T47D (cell line): ENCODE data around the gene IFIT3.
"Not testable (repeated sequence)": the region's sequence is repeated elsewhere in the genome, so short reads cannot be mapped to it uniquely, and the experiment has no call there.

ENCODE experiments used
- DNase-seq, 2 experiments: peaks; one replicate each; pipeline versions ENCODE4 v3.0.0 to v3.0.0-alpha.2; 2011 to 2012; ENCODE audit warnings: low read depth in 1 of 2, low spot score in 1 of 2
- JUND ChIP-seq: IDR thresholded peaks from 2 replicates; pipeline ENCODE4 v1.6.1; 2012; ENCODE audit warnings: low read depth
- in situ Hi-C: cut with HindIII; loops from 2 replicates; pipeline ENCODE4 v1.10.0; 2016; ENCODE audit warnings: low sequenced_read_pairs, low pct_unique_long_range_greater_than_20kb

The IFIT3 gene

DNA sequence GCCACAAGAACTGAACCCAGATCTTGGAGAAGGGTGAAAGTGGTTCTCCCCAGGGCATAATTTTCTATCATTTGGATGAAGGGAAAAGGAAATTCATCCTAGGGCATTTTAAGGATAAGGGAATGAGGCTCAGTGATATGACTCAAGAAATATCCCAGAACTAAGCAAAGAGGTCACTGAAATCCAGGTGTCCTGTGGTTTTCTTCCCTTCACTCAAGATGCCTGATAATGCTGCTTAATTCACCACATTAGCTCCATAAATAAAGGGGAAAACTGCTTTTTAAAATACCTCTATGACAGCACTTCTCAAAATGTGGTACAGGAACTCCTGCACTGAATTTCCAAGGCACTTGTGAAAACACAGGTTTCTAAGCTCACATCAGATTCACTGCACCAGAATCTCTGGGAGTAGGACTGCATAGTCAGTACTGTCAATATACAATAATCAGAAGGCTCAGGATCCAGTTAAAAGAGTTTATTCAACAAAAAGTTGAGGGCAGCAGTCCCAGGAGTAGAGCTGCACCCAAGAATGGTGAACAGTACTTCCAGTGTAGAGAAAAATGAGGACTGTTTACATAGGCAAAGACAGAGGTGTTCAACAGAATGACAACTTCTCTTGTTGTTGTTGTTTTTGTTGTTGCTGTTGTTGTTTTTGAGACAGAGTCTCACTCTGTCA is 2.9 kb downstream of the IFIT3 start:
- no peak for TF ChIP-seq JUND
- DNase-seq, result no peak
- in situ Hi-C loops, result no loop called here

DNA sequence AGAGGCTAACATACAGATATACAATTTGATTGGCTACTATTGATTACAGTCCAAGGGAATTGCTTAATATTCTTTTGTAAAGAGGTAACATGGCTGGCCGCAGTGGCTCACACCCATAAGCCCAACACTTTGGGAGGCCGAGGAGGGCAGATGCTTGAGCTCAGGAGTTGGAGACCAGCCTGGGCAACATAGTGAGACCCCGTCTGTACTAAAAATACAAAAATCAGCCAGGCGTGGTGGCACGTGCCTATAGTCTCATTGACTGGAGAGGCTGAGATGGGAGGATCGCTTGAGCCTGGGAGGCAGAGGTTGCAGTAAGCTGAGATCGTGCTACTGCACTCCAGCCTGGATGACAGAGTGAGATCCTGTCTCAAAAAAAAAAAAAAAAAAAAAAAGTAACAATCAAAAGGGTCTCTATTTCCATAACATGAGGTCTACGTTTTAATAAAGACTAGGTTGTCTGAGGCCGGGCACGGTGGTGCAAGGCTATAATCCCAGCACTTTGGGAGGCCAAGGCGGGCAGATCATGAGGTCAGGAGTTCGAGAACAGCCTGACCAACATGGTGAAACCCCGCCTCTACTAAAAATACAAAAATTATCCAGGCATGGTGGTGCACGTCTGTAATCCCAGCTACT is 3.8 kb downstream of the IFIT3 start:
- DNase-seq, in situ Hi-C loops: not testable (repeated sequence)

DNA sequence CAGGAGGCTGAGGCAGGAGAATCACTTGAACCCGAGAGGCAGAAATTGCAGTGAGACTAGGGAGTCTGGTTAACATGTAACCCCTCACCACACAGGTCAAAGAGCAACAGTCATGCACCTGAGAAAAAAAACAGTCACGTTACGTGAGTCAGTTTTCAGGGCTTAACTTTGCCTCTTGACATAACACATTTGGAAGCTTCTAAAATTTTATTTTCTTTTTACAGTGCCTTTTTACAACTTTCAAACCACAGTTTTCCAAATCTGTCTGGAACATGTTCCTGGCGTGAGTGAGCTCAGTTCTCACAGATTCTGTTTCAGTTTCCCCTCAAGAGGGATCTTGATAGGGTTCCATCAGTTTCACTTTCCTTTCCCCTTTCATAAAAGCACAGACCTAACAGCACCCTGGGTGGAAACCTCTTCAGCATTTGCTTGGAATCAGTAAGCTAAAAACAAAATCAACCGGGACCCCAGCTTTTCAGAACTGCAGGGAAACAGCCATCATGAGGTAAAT is 4.4 kb downstream of the IFIT3 start:
- in situ Hi-C loops, result no loop called here
- TF ChIP-seq JUND, result no peak
- peak in 1 of 2 experiments; percentile 22 for DNase-seq

DNA sequence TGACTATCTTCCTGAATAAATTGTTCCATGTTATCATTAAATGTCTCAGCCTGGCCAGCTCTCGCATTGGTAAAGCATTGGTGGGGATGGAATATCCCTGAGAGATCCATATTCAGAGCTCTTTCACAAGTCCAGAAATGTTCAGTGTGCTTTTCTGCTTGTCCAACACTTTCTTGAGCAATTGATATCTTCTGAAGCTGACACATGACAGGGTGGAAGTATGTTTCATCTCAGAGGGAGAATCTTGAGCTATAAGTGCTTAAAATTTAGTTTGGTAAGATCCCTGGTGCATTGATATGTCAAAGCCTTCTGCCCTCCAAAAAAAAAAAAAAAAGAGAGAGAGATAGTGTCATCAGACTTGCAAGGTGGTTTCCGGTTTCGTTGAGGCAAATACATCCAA is 7.4 kb downstream of the IFIT3 start:
- in situ Hi-C loops, result no loop called here
- TF ChIP-seq JUND, result no peak
- DNase-seq, result no peak

DNA sequence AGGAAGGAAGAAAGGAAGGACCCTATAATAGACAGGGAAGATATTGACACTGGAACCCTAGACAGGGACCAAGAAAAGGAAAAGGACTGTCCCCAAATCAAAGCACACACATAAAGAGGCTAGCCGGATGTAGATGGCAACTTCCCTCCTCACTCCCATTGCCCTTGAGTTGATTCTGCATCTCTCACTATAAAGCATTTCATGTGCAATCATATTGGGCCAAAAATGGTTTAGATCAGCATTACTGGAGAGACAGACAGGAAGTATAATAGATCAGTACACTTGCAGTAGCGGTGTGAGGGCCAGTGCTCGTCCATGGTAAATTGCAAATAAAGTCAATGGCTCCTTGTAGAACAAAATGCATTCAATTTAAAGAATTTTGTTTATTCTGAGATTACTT is 8.4 kb downstream of the IFIT3 start:
- TF ChIP-seq JUND, result no peak
- in situ Hi-C loops, result no loop called here
- DNase-seq, result no peak

DNA sequence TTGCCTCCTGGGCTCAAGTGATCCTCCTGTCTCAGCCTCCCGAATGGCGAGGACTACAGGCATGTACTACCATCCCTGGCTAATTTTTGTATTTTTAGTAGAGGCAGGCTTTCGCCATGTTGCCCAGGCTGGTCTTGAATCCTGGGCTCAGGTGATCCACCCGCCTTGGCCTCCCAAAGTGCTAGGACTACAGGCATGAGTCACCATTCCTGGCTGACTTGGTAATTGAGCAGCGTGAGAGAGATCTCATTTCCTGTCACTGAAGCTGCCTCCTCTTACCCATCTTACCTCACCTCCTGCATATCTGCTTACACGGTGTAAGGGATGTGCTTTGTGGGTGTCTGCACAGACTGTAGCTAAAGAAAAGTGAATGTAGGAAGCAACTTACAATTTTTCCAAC is 9.7 kb downstream of the IFIT3 start:
- no peak for TF ChIP-seq JUND
- DNase-seq, result no peak
- in situ Hi-C loops, result no loop called here

DNA sequence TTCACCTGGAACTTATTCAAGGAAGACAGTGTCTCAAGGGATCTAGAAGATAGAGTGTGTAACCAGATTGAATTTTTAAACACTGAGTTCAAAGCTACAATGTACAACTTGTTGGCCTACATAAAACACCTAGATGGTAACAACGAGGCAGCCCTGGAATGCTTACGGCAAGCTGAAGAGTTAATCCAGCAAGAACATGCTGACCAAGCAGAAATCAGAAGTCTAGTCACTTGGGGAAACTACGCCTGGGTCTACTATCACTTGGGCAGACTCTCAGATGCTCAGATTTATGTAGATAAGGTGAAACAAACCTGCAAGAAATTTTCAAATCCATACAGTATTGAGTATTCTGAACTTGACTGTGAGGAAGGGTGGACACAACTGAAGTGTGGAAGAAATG is 10.9 kb downstream of the IFIT3 start:
- TF ChIP-seq JUND, result no peak
- DNase-seq, result no peak
- in situ Hi-C loops, result no loop called here

DNA sequence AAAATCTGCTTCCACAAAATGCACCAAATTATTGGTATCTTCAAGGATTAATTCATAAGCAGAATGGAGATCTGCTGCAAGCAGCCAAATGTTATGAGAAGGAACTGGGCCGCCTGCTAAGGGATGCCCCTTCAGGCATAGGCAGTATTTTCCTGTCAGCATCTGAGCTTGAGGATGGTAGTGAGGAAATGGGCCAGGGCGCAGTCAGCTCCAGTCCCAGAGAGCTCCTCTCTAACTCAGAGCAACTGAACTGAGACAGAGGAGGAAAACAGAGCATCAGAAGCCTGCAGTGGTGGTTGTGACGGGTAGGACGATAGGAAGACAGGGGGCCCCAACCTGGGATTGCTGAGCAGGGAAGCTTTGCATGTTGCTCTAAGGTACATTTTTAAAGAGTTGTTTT is 12.1 kb downstream of the IFIT3 start:
- in situ Hi-C loops, result no loop called here
- TF ChIP-seq JUND, result no peak
- no peak for DNase-seq

DNA sequence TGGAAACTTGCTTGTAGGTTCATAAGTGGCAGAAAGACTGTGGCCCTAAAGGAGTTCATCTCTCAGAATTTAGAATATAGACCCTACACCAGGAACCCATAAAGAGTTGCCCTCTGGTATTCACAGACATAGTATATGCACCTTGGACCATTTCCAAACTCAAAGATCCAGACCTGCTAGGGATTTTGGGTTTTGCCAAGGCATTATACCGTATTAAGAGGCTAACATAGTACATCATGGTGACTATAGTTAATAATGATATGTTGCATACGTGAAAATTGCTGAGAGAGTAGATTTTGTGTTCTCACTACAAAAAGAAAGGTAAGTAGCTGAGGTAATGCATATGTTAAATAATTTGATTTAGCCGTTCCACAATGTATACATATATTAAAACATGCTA is 13.9 kb downstream of the IFIT3 start:
- no peak for TF ChIP-seq JUND
- in situ Hi-C loops, result no loop called here
- no peak for DNase-seq

DNA sequence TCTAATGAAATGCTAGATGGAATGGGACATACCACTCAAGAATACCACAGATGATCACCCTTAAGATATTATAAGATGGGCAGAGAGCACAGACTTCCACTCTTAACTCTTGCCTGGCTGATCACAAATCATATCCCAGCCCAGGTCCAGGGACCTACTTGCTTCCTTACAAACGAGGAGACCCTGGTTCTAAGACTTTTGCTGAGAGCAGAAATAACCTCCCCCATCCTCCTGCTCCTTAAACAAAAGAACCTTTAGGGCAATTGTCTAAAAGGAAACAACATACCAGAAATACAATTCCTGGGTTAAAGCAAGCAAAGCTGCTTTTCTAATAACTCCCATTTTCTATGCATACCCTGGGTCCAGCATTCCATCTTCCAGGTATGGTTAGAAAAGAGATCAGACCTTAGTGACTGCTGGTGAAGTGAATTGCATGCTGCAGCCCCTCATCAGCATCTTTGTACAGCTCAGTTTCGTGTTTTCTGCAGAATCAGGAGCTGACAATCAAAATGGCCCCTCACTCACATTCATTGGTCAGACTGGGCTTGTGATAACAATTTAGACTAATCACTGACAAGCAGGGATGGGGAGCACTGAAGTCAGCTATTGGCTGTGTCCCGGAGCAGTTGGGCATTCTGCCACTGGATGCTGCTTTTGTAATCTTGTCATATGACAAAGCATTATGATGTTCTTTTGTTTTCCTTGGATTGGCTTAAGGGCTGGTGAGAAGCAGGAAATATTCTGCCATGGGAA is 14.6 kb downstream of the IFIT3 start:
- no peak for TF ChIP-seq JUND
- in situ Hi-C loops, result no loop called here
- DNase-seq, result no peak

DNA sequence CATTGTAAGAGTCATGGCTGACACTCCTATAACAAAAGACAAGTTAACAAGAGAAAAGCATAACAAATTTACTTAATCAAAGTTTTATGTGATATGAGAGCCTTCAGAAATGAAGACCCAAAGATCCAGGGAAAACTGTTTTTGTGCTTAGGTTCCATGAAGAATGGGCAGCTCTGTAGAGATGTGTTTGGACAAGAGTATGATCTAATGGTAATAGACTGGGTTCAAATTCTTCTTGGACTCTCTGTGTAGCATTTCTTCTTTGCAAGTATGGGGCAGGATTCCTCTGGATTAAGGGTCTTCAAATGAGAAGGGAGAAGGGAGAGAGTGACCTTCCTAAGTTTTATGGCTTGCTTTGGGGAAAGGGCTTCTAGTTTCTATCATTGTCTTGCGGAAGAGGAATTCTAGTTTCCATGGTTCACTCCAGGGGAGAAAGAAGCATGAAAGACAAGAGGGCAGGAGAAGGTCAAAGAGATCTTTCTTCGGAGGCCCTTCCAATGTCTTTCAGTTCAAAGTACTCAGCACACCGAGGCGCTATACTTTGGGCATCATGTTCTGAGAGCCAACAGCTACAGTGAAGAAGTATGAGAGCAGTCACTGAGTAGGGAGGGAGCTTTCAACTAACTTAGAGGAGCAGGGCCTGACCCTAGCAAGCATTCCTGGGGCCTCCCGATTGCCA is 15.4 kb downstream of the IFIT3 start:
- DNase-seq, result no peak
- in situ Hi-C loops, result no loop called here
- TF ChIP-seq JUND, result no peak

DNA sequence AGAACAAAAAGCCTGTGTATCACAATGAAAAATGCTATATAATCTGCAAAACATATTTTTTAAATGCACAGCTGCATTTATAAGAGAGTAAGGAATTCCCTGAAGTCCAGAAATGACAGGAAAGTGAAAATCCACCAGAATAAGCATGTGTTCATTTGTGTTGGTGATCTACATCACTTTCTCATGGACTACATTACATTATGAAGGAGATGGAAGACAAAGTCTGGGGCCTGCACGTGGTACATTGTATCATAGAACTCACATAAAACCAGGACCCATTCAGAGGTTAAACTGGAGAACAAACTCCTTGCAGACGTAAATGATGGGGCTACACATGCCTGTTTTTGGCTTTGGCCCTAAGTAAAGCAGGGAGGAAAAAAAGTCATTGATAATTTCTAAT is 16.4 kb downstream of the IFIT3 start:
- no peak for TF ChIP-seq JUND
- in situ Hi-C loops, result no loop called here
- no peak for DNase-seq
